Measurements from ENCODE around the gene DCC. TPM values are rescaled to one million over a fixed set of nuclear protein-coding genes. Genes with fewer than 3 reads are reported as not detected.

Gene DCC
- total and polyA plus RNA-seq, 2 of the 8 experiments (the other 6 are each of a cell fraction or from before 2014, with no cell fraction given): 0.14 to 1.4 TPM

DNA sequence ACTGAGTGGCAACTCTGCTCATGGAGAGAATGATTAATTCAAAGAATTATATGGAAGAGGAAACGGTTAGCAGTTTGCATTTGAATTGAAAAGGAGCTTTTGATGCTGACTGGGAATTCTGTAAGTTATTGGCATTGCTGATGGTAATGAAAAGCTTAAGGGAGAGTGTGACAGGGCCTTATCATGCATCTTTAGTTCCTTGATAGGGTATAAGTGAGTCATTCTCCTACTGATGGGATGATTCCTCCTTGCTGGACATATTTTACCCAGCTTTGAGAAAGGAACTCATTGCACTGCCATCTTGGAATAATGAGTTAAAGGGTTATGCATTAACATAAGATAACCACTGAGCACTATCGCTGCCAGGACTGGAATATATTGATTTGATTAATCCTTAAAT, 740.7 kb downstream of the DCC start:
- no peak overlapping the region for H4K5ac ChIP-seq (ENCODE audit: insufficient read length, low read depth, low read length)
- H2AFZ ChIP-seq (ENCODE audit: low read length): no peak overlapping the region
- H3K27me3 ChIP-seq (replicated peaks in 1 of 4; ENCODE audit: control insufficient read depth in 3 of 4, extremely low read depth in 1 of 4, insufficient read depth in 3 of 4, low read length in 3 of 4): no peaks in the 10 kb centered on the region
- no peak overlapping the region for H2BK120ac ChIP-seq (replicated peaks; ENCODE audit: low read depth, low read length)
- POLR2A ChIA-PET (ENCODE audit: partially characterized antibody): no interaction called here
- no peak overlapping the region for H3K4me2 ChIP-seq (ENCODE audit: insufficient read depth in 1 of 2, low read depth in 2 of 2, low read length in 2 of 2)
- H2AK5ac ChIP-seq (ENCODE audit: low read depth, low read length): no peak overlapping the region
- no peak overlapping the region for H3K4ac ChIP-seq (replicated peaks; ENCODE audit: insufficient read length, low read depth, low read length)
- H3K9ac ChIP-seq (replicated peaks in 1 of 4; ENCODE audit: extremely low read depth in 1 of 4, low read depth in 3 of 4, low read length in 3 of 4): no peak overlapping the region
- no peak overlapping the region for H4K91ac ChIP-seq (replicated peaks; ENCODE audit: insufficient read length, low read length)
- FAIRE-seq: no peak
- H2BK5ac ChIP-seq (ENCODE audit: low read depth, low read length): no peak overlapping the region
- H3K79me1 ChIP-seq (ENCODE audit: low read depth, low read length): no peaks in the 10 kb centered on the region
- CTCF ChIA-PET (ENCODE audit: partially characterized antibody): interaction anchor here (1.0 kb wide), 1 partner anchor 16 kb away, joined by 4 read pairs; no protein-coding TSS in a partner anchor
- no peak overlapping the region for H2BK20ac ChIP-seq (ENCODE audit: low read length)
- H3K9me3 ChIP-seq (ENCODE audit: insufficient read depth in 2 of 2, low read depth in 1 of 2, low read length in 1 of 2): no peaks in the 10 kb centered on the region
- H3K36me3 ChIP-seq (ENCODE audit: control insufficient read depth in 2 of 4, insufficient read depth in 4 of 4, low read length in 3 of 4): no peaks in the 10 kb centered on the region
- 85% methylated on average over 2 of the region's 2 CpGs; no CpG with 5 or more reads in 1 of the 2 experiments for WGBS, 2 experiments (ENCODE audit: extremely low coverage in 1 of 2, insufficient coverage in 1 of 2, insufficient read length in 1 of 2, insufficient replicate concordance in 2 of 2, low coverage in 1 of 2, low lambda C conversion rate in 2 of 2, missing lambda C conversion rate in 1 of 2)
- H3K18ac ChIP-seq (ENCODE audit: extremely low read depth, low read length): no peak overlapping the region
- H4K8ac ChIP-seq (ENCODE audit: extremely low read depth, insufficient read depth, low read length): no peak overlapping the region
- no peak overlapping the region for H3K23ac ChIP-seq (ENCODE audit: insufficient read length)
- no peak overlapping the region for H3K56ac ChIP-seq (replicated peaks; ENCODE audit: insufficient read length, low read depth, low read length)
- no peak for DNase-seq (ENCODE audit: low read depth in 1 of 2, low spot score in 2 of 2)
- no peak overlapping the region for H2BK15ac ChIP-seq (ENCODE audit: low read length)
- TF ChIP-seq PHF8 (conservative IDR thresholded peaks at IDR 0.05; ENCODE audit: low read depth, low read length) (no peak), CEBPB (IDR thresholded peaks at IDR 0.05; ENCODE audit: low read depth, low read length) (no peak), CBX5 (IDR thresholded peaks at IDR 0.05; ENCODE audit: low read depth, low read length) (no peak), SIN3A (conservative IDR thresholded peaks at IDR 0.05 in 1 of 2, IDR thresholded peaks at IDR 0.05 in 1 of 2; ENCODE audit: low read depth in 1 of 2, low read length in 2 of 2) (no peak), KDM1A (IDR thresholded peaks at IDR 0.05; ENCODE audit: borderline replicate concordance, low read length) (no peak), NRF1 (IDR thresholded peaks at IDR 0.05; ENCODE audit: low read depth, low read length) (no peak), FOSL1 (IDR thresholded peaks at IDR 0.05; ENCODE audit: insufficient read depth, low read depth, low read length) (no peak)
- TF ChIP-seq, protein P1, sequence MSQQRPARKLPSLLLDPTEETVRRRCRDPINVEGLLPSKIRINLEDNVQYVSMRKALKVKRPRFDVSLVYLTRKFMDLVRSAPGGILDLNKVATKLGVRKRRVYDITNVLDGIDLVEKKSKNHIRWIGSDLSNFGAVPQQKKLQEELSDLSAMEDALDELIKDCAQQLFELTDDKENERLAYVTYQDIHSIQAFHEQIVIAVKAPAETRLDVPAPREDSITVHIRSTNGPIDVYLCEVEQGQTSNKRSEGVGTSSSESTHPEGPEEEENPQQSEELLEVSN (IDR thresholded peaks at IDR 0.05): no peak
- TF ChIP-seq, protein P2, sequence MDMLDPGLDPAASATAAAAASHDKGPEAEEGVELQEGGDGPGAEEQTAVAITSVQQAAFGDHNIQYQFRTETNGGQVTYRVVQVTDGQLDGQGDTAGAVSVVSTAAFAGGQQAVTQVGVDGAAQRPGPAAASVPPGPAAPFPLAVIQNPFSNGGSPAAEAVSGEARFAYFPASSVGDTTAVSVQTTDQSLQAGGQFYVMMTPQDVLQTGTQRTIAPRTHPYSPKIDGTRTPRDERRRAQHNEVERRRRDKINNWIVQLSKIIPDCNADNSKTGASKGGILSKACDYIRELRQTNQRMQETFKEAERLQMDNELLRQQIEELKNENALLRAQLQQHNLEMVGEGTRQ (IDR thresholded peaks at IDR 0.05; ENCODE audit: low read length): no peak
- H3K14ac ChIP-seq (ENCODE audit: insufficient read length): no peak overlapping the region
- H2BK12ac ChIP-seq (ENCODE audit: low read depth, low read length): no peak overlapping the region
- H3K27ac ChIP-seq (ENCODE audit: low read depth, low read length): no peak overlapping the region
- no peaks in the 10 kb centered on the region for H3K23me2 ChIP-seq (ENCODE audit: low read depth, low read length)
- H3K4me3 ChIP-seq (ENCODE audit: extremely low read depth in 1 of 4, insufficient read depth in 2 of 4, low read depth in 3 of 4, low read length in 4 of 4): no peak overlapping the region
- H4K20me1 ChIP-seq (replicated peaks in 1 of 2; ENCODE audit: control insufficient read depth in 1 of 2, insufficient read depth in 2 of 2, low read length in 2 of 2): no peaks in the 10 kb centered on the region
- no peaks in the 10 kb centered on the region for H3K79me2 ChIP-seq (ENCODE audit: control insufficient read depth in 1 of 2, insufficient read depth in 2 of 2, low read length in 2 of 2)
- H3K4me1 ChIP-seq (replicated peaks in 1 of 4; ENCODE audit: control insufficient read depth in 3 of 4, insufficient read depth in 4 of 4, low read length in 3 of 4): peaks cover 0 to 3% (median 0%) of the 10 kb centered on the region in 4 experiments; a peak in 1 of 7 replicates

All from H1 (cell line).